OCI-LY3 (cell line): ENCODE results near the gene EVI2B.
"Not testable (repeated sequence)": the region's sequence is repeated elsewhere in the genome, so short reads cannot be mapped to it uniquely, and the experiment has no call there.

Experiments used
- H2AFZ ChIP-seq: fragments of 200-600, 300-600 bp; shearing (Covaris generic); 2 replicates; pipeline ENCODE4 v1.6.0; 2014; ENCODE audit warnings: antibody characterized with exemption, low read depth, low read length
- H3K27ac ChIP-seq: fragments of 200-600, 300-600 bp; sonication (generic); 2 replicates; pipeline ENCODE4 v1.5.1; 2014; ENCODE audit warnings: mild to moderate bottlenecking, low read length, moderate library complexity, mixed read lengths
- H3K27me3 ChIP-seq: fragments of 200-600, 300-600 bp; sonication (generic); 2 replicates; pipeline ENCODE4 v1.6.1; 2014; ENCODE audit warnings: low read depth, low read length, mixed read lengths
- H3K36me3 ChIP-seq: fragments of 200-600, 300-600 bp; sonication (generic); replicated peaks from 2 replicates; pipeline ENCODE3; 2014; ENCODE audit warnings: low read depth, low read length, mixed read lengths
- H3K4me1 ChIP-seq: fragments of 300-600, 200-600 bp; sonication (generic); 2 replicates; pipeline ENCODE4 v1.6.1; 2014; ENCODE audit warnings: low read length, mixed read lengths
- H3K4me2 ChIP-seq: fragments of 200-600, 300-600 bp; sonication (generic); 2 replicates; pipeline ENCODE4 v1.6.1; 2014; ENCODE audit warnings: low read length, mixed read lengths
- H3K4me3 ChIP-seq: fragments of 300-600, 200-600 bp; sonication (generic); 2 replicates; pipeline ENCODE4 v1.5.1; 2014; ENCODE audit warnings: antibody characterized with exemption, mild to moderate bottlenecking, low read length, moderate library complexity
- H3K79me2 ChIP-seq: fragments of 300-600, 200-600 bp; shearing (Covaris generic); 2 replicates; pipeline ENCODE4 v1.6.1; 2014; ENCODE audit warnings: mild to moderate bottlenecking, low read length, mixed read lengths
- H3K9ac ChIP-seq: fragments of 300-600, 200-600 bp; shearing (Covaris generic); 2 replicates; pipeline ENCODE4 v1.6.0; 2014; ENCODE audit warnings: mild to moderate bottlenecking, low read length, moderate library complexity
- H3K9me3 ChIP-seq: fragments of 200-600, 300-600 bp; shearing (Covaris generic); 2 replicates; pipeline ENCODE4 v1.6.1; 2014; ENCODE audit warnings: low read length, mixed read lengths; ENCODE audit not compliant: insufficient read depth
- H4K20me1 ChIP-seq: fragments of 200-600, 300-600 bp; sonication (generic); 2 replicates; pipeline ENCODE4 v1.6.1; 2016; ENCODE audit warnings: low read length, mixed read lengths; ENCODE audit not compliant: insufficient read depth
- EZH2phosphoT487 ChIP-seq: fragments of 200-600 bp; shearing (Covaris generic); IDR thresholded peaks from 2 replicates; pipeline ENCODE4 v1.6.1; 2018; ENCODE audit warnings: antibody characterized with exemption, mixed run types, low read depth
- TF ChIP-seq, protein P1 (sequence below): fragments of 200-600, 300-600 bp; sonication (generic); IDR thresholded peaks from 2 replicates; pipeline ENCODE4 v1.5.1; 2014; ENCODE audit warnings: antibody characterized with exemption, low read length, low read depth

EVI2B gene

DNA sequence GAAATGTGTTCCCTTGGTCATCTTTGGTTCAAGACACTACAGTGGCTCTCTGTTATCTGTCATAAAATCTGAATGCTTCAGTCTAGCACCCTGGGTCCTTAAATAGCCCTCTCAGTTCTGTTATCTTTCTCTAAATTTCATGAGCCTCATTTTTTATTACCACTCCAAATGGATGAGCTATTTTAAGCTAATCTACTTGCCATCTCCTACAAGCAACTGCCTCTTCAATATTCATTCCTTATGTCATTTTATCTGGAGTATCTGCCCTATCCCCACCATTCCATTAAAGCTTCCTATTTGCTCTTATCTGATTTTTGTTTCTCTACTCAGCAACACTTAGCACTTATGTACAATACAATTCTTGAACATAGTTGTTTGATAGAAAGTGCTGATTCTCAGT is 35.6 kb upstream of the EVI2B start:
- H3K79me2 ChIP-seq = no peaks in the 10 kb centered on the region
- H3K27ac ChIP-seq = no peak overlapping the region
- peaks cover 17% of the 10 kb centered on the region for H3K36me3 ChIP-seq

DNA sequence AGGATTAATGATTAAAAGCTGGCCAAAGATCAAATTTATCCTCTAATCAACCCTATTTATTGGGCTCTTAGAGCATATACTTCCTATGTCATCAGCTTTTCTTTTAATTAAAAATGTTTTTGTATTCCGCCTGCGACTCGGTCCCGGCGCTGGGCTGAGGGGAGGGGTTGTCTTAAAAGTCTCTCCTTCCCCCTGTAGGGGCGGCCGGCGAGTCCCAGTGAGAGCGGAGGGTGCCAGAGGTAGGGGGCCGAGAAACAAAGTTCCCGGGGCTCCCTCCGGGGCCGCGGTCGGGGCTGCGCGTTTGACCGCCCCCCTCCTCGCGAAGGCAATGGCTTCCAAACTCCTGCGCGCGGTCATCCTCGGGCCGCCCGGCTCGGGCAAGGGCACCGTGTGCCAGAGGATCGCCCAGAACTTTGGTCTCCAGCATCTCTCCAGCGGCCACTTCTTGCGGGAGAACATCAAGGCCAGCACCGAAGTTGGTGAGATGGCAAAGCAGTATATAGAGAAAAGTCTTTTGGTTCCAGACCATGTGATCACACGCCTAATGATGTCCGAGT is 31.4 kb upstream of the EVI2B start:
- not testable (repeated sequence) for H2AFZ ChIP-seq, H3K4me2 ChIP-seq, H3K4me1 ChIP-seq, H3K79me2 ChIP-seq, H3K4me3 ChIP-seq, H3K9ac ChIP-seq, H3K9me3 ChIP-seq, H3K27me3 ChIP-seq, H3K27ac ChIP-seq, H4K20me1 ChIP-seq
- peaks cover 15% of the 10 kb centered on the region for H3K36me3 ChIP-seq

More for the DNA sequence above, 35.6 kb upstream of the EVI2B start:
- TF ChIP-seq, protein P1, sequence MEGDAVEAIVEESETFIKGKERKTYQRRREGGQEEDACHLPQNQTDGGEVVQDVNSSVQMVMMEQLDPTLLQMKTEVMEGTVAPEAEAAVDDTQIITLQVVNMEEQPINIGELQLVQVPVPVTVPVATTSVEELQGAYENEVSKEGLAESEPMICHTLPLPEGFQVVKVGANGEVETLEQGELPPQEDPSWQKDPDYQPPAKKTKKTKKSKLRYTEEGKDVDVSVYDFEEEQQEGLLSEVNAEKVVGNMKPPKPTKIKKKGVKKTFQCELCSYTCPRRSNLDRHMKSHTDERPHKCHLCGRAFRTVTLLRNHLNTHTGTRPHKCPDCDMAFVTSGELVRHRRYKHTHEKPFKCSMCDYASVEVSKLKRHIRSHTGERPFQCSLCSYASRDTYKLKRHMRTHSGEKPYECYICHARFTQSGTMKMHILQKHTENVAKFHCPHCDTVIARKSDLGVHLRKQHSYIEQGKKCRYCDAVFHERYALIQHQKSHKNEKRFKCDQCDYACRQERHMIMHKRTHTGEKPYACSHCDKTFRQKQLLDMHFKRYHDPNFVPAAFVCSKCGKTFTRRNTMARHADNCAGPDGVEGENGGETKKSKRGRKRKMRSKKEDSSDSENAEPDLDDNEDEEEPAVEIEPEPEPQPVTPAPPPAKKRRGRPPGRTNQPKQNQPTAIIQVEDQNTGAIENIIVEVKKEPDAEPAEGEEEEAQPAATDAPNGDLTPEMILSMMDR = no peak
- no peak for TF ChIP-seq EZH2phosphoT487
- no peaks in the 10 kb centered on the region for H4K20me1 ChIP-seq
- no peak overlapping the region for H3K4me3 ChIP-seq
- no peak overlapping the region for H3K9ac ChIP-seq
- no peaks in the 10 kb centered on the region for H3K4me1 ChIP-seq
- H3K9me3 ChIP-seq = no peaks in the 10 kb centered on the region
- no peak overlapping the region for H2AFZ ChIP-seq
- no peak overlapping the region for H3K4me2 ChIP-seq
- H3K27me3 ChIP-seq = no peaks in the 10 kb centered on the region

- Histone ChIP-seq H2AFZ (no peak overlapping the region), H3K36me3 (peaks cover 7% of the 10 kb centered on the region), H3K9ac (no peak overlapping the region), H3K27ac (no peak overlapping the region), H3K4me1 (no peaks in the 10 kb centered on the region), H3K79me2 (no peaks in the 10 kb centered on the region), H3K4me2 (no peak overlapping the region), H3K4me3 (no peak overlapping the region), H3K9me3 (no peaks in the 10 kb centered on the region), H4K20me1 (no peaks in the 10 kb centered on the region), H3K27me3 (no peaks in the 10 kb centered on the region)
- no peak for TF ChIP-seq EZH2phosphoT487
- TF ChIP-seq, protein P1 = no peak
Measured at GRCh38 chr17:31339906-31340661, 26.2 kb upstream of the EVI2B start.

DNA sequence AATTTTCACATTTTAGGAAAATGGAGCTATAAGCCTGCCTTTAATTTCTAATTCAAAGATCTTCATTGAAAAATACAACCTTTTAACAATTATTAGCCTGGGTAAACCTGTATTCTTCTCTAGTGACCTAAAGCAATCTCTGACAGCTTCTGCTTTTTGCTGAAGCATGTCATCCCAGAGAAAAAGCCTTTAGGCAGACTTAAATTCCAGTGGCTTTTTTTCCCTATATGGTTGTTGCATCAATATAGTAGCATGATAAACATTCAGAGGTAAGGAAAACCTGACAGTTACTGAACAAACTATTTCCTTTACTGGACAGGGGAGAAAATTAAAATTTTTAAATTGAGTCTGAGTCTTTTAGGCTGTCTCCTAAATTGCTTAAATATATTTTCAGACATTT is 15.4 kb upstream of the EVI2B start:
- Histone ChIP-seq H3K36me3 (peaks cover 8% of the 10 kb centered on the region), H2AFZ (no peak overlapping the region)

More for the DNA sequence above, 15.4 kb upstream of the EVI2B start:
- Histone ChIP-seq H3K4me2 (no peak overlapping the region), H3K27ac (no peak overlapping the region), H3K4me3 (no peak overlapping the region), H3K9me3 (no peaks in the 10 kb centered on the region), H3K4me1 (no peaks in the 10 kb centered on the region), H3K79me2 (no peaks in the 10 kb centered on the region), H4K20me1 (no peaks in the 10 kb centered on the region), H3K27me3 (no peaks in the 10 kb centered on the region), H3K9ac (no peak overlapping the region)
- TF ChIP-seq EZH2phosphoT487 = no peak
- TF ChIP-seq, protein P1 = no peak
